HG03135 (cell line): ENCODE measurements around the gene TMEM126A.
"Not testable (repeated sequence)": the region's sequence is repeated elsewhere in the genome, so short reads cannot be mapped to it uniquely, and the experiment has no call there.

Source experiments
- ATAC-seq: cut with Tn5 transposase; IDR thresholded peaks from one replicate; pipeline ENCODE4 v1.9.1; 2021; ENCODE audit warnings: mild to moderate bottlenecking, moderate library complexity; ENCODE audit not compliant: unreplicated experiment

The TMEM126A gene

GRCh38 chr11:85656777-85657176, 9.0 kb downstream of the TMEM126A start:
- no peak for ATAC-seq

GRCh38 chr11:85658180-85658579, 10.4 kb downstream of the TMEM126A start:
- ATAC-seq: no peak

- ATAC-seq: no peak
Observed at GRCh38 chr11:85661972-85662664, 14.4 kb downstream of the TMEM126A start.

GRCh38 chr11:85663080-85663752, 15.4 kb downstream of the TMEM126A start:
- no peak for ATAC-seq

- ATAC-seq: peak; percentile 78
Observed at GRCh38 chr11:85663753-85664614, 16.2 kb downstream of the TMEM126A start.

- peak; percentile 87 for ATAC-seq
Observed at GRCh38 chr11:85664615-85665481, 17.1 kb downstream of the TMEM126A start, which contains the start of gene CREBZF. CREBZF (minus strand) TSS chr11:85665129; CDS start chr11:85664875, 254 bp downstream.

- ATAC-seq: no peak
Observed at GRCh38 chr11:85665733-85666132, 18.0 kb downstream of the TMEM126A start.

- no peak for ATAC-seq
Observed at GRCh38 chr11:85666687-85667086, 18.9 kb downstream of the TMEM126A start.

- no peak for ATAC-seq
Observed at GRCh38 chr11:85668157-85668556, 20.4 kb downstream of the TMEM126A start.

- not testable (repeated sequence) for ATAC-seq
Observed at GRCh38 chr11:85670949-85671663, 23.3 kb downstream of the TMEM126A start.

GRCh38 chr11:85672105-85672902, 24.5 kb downstream of the TMEM126A start:
- ATAC-seq: no peak

GRCh38 chr11:85673393-85673792, 25.6 kb downstream of the TMEM126A start:
- ATAC-seq: no peak

GRCh38 chr11:85679576-85679975, 31.8 kb downstream of the TMEM126A start:
- ATAC-seq: no peak

- ATAC-seq: no peak
Observed at GRCh38 chr11:85680897-85681296, 33.1 kb downstream of the TMEM126A start.

GRCh38 chr11:85682330-85683305, 34.9 kb downstream of the TMEM126A start:
- peak; percentile 81 for ATAC-seq

- ATAC-seq: no peak
Observed at GRCh38 chr11:85685125-85685819, 37.5 kb downstream of the TMEM126A start.

GRCh38 chr11:85685820-85686459, 38.2 kb downstream of the TMEM126A start, which contains the start of gene CCDC89:
CCDC89 (minus strand) TSS chr11:85686195; CDS start chr11:85686130, 65 bp downstream.
- no peak for ATAC-seq
